Measurements from ENCODE around the gene DDX23. TPM values are rescaled to one million over a fixed set of nuclear protein-coding genes. Genes with fewer than 3 reads are reported as not detected.

The DDX23 gene
- total RNA-seq, 1 experiment from 2014 or later, result 130 TPM

- ATAC-seq, result peak; percentile 83
- CTCF ChIA-PET, result interaction anchor here (0.6 to 1.7 kb wide), 4 partner anchors 11 to 65 kb away, joined by 3 to 7 read pairs (median 4); no protein-coding TSS in a partner anchor
- Histone ChIP-seq H3K36me3 (ENCODE audit: control insufficient read depth, insufficient read depth, low read length) (no peaks in the 10 kb centered on the region; the same call in 1 of the 2 replicates), H3K4me1 (ENCODE audit: control insufficient read depth, insufficient read depth, low read length) (peaks cover 33% of the 10 kb centered on the region), H3K27me3 (ENCODE audit: control insufficient read depth, insufficient read depth, low read length) (no peaks in the 10 kb centered on the region), H3K4me3 (ENCODE audit: low read depth in 2 of 2, low read length in 2 of 2) (peak overlapping the region; percentile 57 to 89), H3K9me3 (ENCODE audit: control insufficient read depth, insufficient read depth, low read depth, low read length) (no peaks in the 10 kb centered on the region), H3K27ac (ENCODE audit: low read length) (peak overlapping the region; percentile 65)
- intact Hi-C loops (cut with micrococcal nuclease; ENCODE audit: unreplicated experiment) (no loop called here), in situ Hi-C loops (cut with HindIII; ENCODE audit: low pct_unique_long_range_greater_than_20kb, low sequenced_read_pairs) (no loop called here)
- POLR2A ChIA-PET, result interaction anchor here (0.6 to 0.7 kb wide), 3 partner anchors 26 to 45 kb away, joined by 3 to 7 read pairs (median 6); no protein-coding TSS in a partner anchor
- 0 out of 4 replicates have a peak, but pooled peaks of 1 of the 2 experiments have one; percentile 26 for TF ChIP-seq REST (IDR thresholded peaks at IDR 0.05; ENCODE audit: insufficient read depth in 1 of 2, low read depth in 2 of 2, low read length in 1 of 2)
- TF ChIP-seq POLR2AphosphoS5 (IDR thresholded peaks at IDR 0.05; ENCODE audit: low read depth, low read length), result no peak; the same call in 1 of the 2 replicates
- BruUV-seq (replicated peaks), result no TSS peak
- peak; percentile 48 for DNase-seq (ENCODE audit: low read depth, low spot score)
These were observed 36.5 kb downstream of the DDX23 start for GRCh38 chr12:48815126-48816110.

- peaks cover 30% of the 10 kb centered on the region for H3K4me1 ChIP-seq (ENCODE audit: control insufficient read depth, insufficient read depth, low read length)
- peak overlapping the region; percentile 57 to 89 for H3K4me3 ChIP-seq (ENCODE audit: low read depth in 2 of 2, low read length in 2 of 2)
- no peaks in the 10 kb centered on the region for H3K27me3 ChIP-seq (ENCODE audit: control insufficient read depth, insufficient read depth, low read length)
- ChIA-PET POLR2A (interaction anchor here (0.6 to 0.7 kb wide), 2 partner anchors 25 to 44 kb away, joined by 3 to 7 read pairs; no protein-coding TSS in a partner anchor), CTCF (interaction anchor here (0.6 to 1.7 kb wide), 4 partner anchors 12 to 64 kb away, joined by 3 to 7 read pairs (median 4); no protein-coding TSS in a partner anchor)
- DNase-seq (ENCODE audit: low read depth, low spot score) (no peak), ATAC-seq (peak; percentile 82)
- H3K36me3 ChIP-seq (ENCODE audit: control insufficient read depth, insufficient read depth, low read length), result no peaks in the 10 kb centered on the region; the same call in 1 of the 2 replicates
- intact Hi-C loops (cut with micrococcal nuclease; ENCODE audit: unreplicated experiment), result no loop called here
- TF ChIP-seq TCF7L2 (IDR thresholded peaks at IDR 0.05; ENCODE audit: low read depth, low read length) (no peak), CTCF (IDR thresholded peaks at IDR 0.05) (peak; percentile 100)
- in situ Hi-C loops (cut with HindIII; ENCODE audit: low pct_unique_long_range_greater_than_20kb, low sequenced_read_pairs), result no loop called here
- no peaks in the 10 kb centered on the region for H3K9me3 ChIP-seq (ENCODE audit: control insufficient read depth, insufficient read depth, low read depth, low read length)
- H3K27ac ChIP-seq (ENCODE audit: low read length), result peak overlapping the region; percentile 73
- no TSS peak for BruUV-seq (replicated peaks)
These were observed 37.5 kb downstream of the DDX23 start for GRCh38 chr12:48814262-48815125.
